NCI-H446 (cell line): ENCODE data around the gene MED9.

ENCODE experiments used
- DNase-seq, 2 experiments: peaks; one replicate each; lab custom pipeline; 2025; lab: John Stamatoyannopoulos, UW

Gene MED9

GRCh38 chr17:17505151-17505550, 28.4 kb downstream of the MED9 start:
- no peak for DNase-seq

- no peak for DNase-seq
These were observed 28.9 kb downstream of the MED9 start for GRCh38 chr17:17505610-17506171.

GRCh38 chr17:17506181-17506741, 29.5 kb downstream of the MED9 start:
- no peak for DNase-seq

- DNase-seq, result no peak
These were observed 30.2 kb downstream of the MED9 start for GRCh38 chr17:17506893-17507464.

- no peak for DNase-seq
These were observed 30.7 kb downstream of the MED9 start for GRCh38 chr17:17507465-17508011.

- DNase-seq, result no peak
These were observed 31.3 kb downstream of the MED9 start for GRCh38 chr17:17508019-17508535.

GRCh38 chr17:17508646-17509591, 32.1 kb downstream of the MED9 start:
- DNase-seq, result no peak

- DNase-seq, result no peak
These were observed 33.0 kb downstream of the MED9 start for GRCh38 chr17:17509601-17510425.

GRCh38 chr17:17510456-17511292, 33.9 kb downstream of the MED9 start:
- no peak for DNase-seq

GRCh38 chr17:17511293-17511741, 34.5 kb downstream of the MED9 start:
- DNase-seq, result no peak

GRCh38 chr17:17511881-17512858, 35.4 kb downstream of the MED9 start:
- no peak for DNase-seq

GRCh38 chr17:17512866-17513265, 36.1 kb downstream of the MED9 start:
- DNase-seq, result no peak

GRCh38 chr17:17513626-17514025, 36.8 kb downstream of the MED9 start:
- DNase-seq, result no peak

- no peak for DNase-seq
These were observed 37.7 kb downstream of the MED9 start for GRCh38 chr17:17514361-17514992.

- no peak for DNase-seq
These were observed 38.5 kb downstream of the MED9 start for GRCh38 chr17:17514993-17515933.

GRCh38 chr17:17515934-17516930, 39.4 kb downstream of the MED9 start:
- DNase-seq, result no peak
